Tibial artery (tissue), 4 donors: Measurements from ENCODE around the gene CNOT1.

Experiments used
- DNase-seq, 2 donors: peaks; one replicate each; pipeline ENCODE4 v3.0.0-alpha.2; 2019
- H3K27ac ChIP-seq, 2 donors: fragments of 200-600 bp; sonication (generic) in 1 of 2; 1 replicate in 1 of 2; 2 replicates in 1 of 2; pipeline ENCODE4 v1.5.1; 2018 to 2019; ENCODE audit warnings: mild to moderate bottlenecking in 1 of 2
- H3K27me3 ChIP-seq, 2 donors: fragments of 200-600 bp; sonication (generic) in 1 of 2; one replicate each; pipeline versions ENCODE4 v1.5.1 to v1.6.0; 2016 to 2019
- H3K36me3 ChIP-seq, 3 donors: fragments of 200-600 bp; sonication (generic) in 2 of 3; one replicate each; pipeline ENCODE4 v1.5.1; 2016 to 2019; ENCODE audit warnings: mild to moderate bottlenecking in 2 of 3
- H3K4me1 ChIP-seq, 4 donors: fragments of 200-600 bp; sonication (generic) in 2 of 4; 1 replicate in 3 of 4; 2 replicates in 1 of 4; pipeline ENCODE4 v1.5.1; 2016 to 2019
- H3K4me3 ChIP-seq, 2 donors: fragments of 200-600 bp; sonication (generic) in 1 of 2; 1 replicate in 1 of 2; 2 replicates in 1 of 2; pipeline ENCODE4 v1.5.1; 2018 to 2019; ENCODE audit warnings: mild to moderate bottlenecking in 2 of 2
- H3K9me3 ChIP-seq, 3 donors: fragments of 200-600 bp; sonication (generic) in 1 of 3; one replicate each; pipeline ENCODE4 v1.5.1; 2016 to 2019
- intact Hi-C: fragments of 100-400 bp; cut with DNase I; formaldehyde crosslinking; loops from one replicate; pipeline ENCODE4 v1.15.0; 2023; ENCODE audit warnings: low total_unique reads
- TF ChIP-seq, protein P1 (sequence below), 2 experiments: fragments of 200-600 bp in 1 of 2; fragments of 450-650 bp in 1 of 2; IDR thresholded peaks; one replicate each; pipeline ENCODE4 v1.5.1; 2017 to 2019; ENCODE audit warnings: antibody characterized with exemption in 2 of 2, mild to moderate bottlenecking in 1 of 2, moderate library complexity in 1 of 2

The CNOT1 gene

DNA sequence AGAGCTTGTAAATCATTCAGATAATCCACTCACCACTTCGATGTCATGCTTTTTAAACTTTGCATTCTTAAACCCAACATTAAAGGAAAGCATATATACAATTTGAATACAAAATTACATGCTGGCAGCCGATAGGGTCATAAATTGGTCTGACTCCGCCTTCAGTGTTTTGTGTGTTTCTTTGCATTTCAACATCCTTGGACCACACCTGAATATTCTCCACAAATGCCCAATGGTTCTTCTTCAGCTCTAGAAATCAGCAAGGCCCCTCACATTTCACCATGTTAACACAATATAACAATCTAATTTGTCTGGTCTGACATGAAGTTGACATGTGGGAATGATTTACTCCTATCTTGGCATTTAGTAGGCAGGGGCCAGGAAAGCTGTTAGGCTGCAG lies 97.2 kb downstream of the CNOT1 start:
- no peaks in the 10 kb centered on the region for H3K4me1 ChIP-seq
- H3K27ac ChIP-seq: no peak overlapping the region
- DNase-seq: no peak
- TF ChIP-seq, protein P1, sequence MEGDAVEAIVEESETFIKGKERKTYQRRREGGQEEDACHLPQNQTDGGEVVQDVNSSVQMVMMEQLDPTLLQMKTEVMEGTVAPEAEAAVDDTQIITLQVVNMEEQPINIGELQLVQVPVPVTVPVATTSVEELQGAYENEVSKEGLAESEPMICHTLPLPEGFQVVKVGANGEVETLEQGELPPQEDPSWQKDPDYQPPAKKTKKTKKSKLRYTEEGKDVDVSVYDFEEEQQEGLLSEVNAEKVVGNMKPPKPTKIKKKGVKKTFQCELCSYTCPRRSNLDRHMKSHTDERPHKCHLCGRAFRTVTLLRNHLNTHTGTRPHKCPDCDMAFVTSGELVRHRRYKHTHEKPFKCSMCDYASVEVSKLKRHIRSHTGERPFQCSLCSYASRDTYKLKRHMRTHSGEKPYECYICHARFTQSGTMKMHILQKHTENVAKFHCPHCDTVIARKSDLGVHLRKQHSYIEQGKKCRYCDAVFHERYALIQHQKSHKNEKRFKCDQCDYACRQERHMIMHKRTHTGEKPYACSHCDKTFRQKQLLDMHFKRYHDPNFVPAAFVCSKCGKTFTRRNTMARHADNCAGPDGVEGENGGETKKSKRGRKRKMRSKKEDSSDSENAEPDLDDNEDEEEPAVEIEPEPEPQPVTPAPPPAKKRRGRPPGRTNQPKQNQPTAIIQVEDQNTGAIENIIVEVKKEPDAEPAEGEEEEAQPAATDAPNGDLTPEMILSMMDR (IDR thresholded peaks at IDR 0.05): no peak
- no peak overlapping the region for H3K4me3 ChIP-seq
- intact Hi-C loops: loop anchor here (5.0 kb wide), 1 partner anchor 45 kb away; no protein-coding TSS in a partner anchor
- H3K36me3 ChIP-seq: peaks cover 95 to 96% (median 95%) of the 10 kb centered on the region in 3 donors
- H3K27me3 ChIP-seq: no peaks in the 10 kb centered on the region
- H3K9me3 ChIP-seq: no peaks in the 10 kb centered on the region

DNA sequence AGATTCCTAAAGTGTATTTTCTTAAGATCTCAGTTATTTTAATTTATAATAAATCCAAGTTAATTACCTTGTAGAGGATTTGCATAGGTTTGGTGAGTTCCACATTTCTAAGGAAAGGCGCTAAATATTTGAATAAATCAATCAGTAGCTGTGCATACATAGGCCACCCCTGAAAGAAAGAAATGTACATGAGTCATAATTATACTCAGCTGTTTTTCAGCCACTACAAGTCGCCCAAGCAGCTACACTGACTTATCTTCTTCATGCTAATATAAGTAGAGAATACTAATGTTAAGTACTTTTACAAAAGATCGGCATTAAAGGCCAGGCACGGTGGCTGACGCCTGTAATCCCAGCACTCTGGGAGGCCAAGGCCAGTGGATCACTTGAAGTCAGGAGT lies 99.4 kb downstream of the CNOT1 start:
- intact Hi-C loops: loop anchor here (5.0 kb wide), 1 partner anchor 47 kb away; no protein-coding TSS in a partner anchor
- H3K36me3 ChIP-seq: peaks cover 92 to 96% (median 94%) of the 10 kb centered on the region in 3 donors
- H3K4me3 ChIP-seq: no peak overlapping the region
- TF ChIP-seq, protein P1 (IDR thresholded peaks at IDR 0.05): no peak
- H3K27me3 ChIP-seq: no peaks in the 10 kb centered on the region
- H3K9me3 ChIP-seq: no peaks in the 10 kb centered on the region
- no peaks in the 10 kb centered on the region for H3K4me1 ChIP-seq
- DNase-seq: no peak
- no peak overlapping the region for H3K27ac ChIP-seq

DNA sequence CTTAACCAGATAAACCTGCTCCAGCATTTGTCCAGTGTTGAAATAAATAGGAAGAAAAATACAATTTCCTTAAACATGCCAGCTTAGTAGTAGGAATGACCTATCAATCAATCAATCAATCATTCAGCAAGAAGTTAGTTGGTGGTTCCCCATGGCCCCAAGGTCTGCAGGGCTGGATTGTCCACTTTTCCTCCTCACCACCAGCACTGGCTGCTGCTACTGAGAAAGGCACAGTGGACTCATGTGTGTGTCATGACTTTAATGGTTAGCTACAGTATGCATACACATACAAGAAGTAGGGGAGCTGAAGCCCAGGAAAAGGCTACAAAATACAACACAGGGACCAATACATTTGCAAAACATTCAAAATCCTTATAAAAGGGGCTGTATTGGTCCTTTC lies 109.9 kb downstream of the CNOT1 start:
- peaks cover 70 to 85% (median 79%) of the 10 kb centered on the region in 3 donors for H3K36me3 ChIP-seq
- no peak for DNase-seq
- no peak overlapping the region for H3K4me3 ChIP-seq
- no peaks in the 10 kb centered on the region for H3K27me3 ChIP-seq
- H3K4me1 ChIP-seq: peaks cover 0 to 13% (median 10%) of the 10 kb centered on the region in 4 donors
- H3K9me3 ChIP-seq: no peaks in the 10 kb centered on the region
- TF ChIP-seq, protein P1 (IDR thresholded peaks at IDR 0.05): no peak
- intact Hi-C loops: no loop called here
- H3K27ac ChIP-seq: no peak overlapping the region

DNA sequence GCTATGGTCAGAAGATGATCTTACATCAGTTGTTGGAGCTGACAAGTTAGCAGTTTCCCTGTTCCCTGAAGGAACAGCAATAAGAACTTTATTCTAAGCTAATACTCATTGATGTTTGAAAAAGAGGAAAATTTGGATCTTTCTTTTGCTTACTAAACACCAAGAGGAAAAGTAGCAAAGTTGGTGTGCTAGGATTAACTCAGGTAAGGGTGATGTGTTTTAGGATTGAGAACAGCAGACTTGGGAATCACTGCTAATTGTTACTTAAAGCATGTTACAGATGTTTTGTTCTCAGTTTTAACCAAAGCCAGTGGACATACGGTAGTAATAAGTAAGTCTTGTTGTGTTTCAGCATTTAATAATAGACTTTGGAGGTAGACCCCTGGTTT lies 110.7 kb downstream of the CNOT1 start:
- Histone ChIP-seq H3K4me1 (peaks cover 0 to 19% (median 13%) of the 10 kb centered on the region in 4 donors), H3K4me3 (no peak overlapping the region), H3K9me3 (no peaks in the 10 kb centered on the region), H3K27me3 (no peaks in the 10 kb centered on the region), H3K36me3 (peaks cover 63 to 78% (median 72%) of the 10 kb centered on the region in 3 donors), H3K27ac (no peak overlapping the region)
- intact Hi-C loops: no loop called here
- TF ChIP-seq, protein P1 (IDR thresholded peaks at IDR 0.05): no peak
- no peak for DNase-seq

DNA sequence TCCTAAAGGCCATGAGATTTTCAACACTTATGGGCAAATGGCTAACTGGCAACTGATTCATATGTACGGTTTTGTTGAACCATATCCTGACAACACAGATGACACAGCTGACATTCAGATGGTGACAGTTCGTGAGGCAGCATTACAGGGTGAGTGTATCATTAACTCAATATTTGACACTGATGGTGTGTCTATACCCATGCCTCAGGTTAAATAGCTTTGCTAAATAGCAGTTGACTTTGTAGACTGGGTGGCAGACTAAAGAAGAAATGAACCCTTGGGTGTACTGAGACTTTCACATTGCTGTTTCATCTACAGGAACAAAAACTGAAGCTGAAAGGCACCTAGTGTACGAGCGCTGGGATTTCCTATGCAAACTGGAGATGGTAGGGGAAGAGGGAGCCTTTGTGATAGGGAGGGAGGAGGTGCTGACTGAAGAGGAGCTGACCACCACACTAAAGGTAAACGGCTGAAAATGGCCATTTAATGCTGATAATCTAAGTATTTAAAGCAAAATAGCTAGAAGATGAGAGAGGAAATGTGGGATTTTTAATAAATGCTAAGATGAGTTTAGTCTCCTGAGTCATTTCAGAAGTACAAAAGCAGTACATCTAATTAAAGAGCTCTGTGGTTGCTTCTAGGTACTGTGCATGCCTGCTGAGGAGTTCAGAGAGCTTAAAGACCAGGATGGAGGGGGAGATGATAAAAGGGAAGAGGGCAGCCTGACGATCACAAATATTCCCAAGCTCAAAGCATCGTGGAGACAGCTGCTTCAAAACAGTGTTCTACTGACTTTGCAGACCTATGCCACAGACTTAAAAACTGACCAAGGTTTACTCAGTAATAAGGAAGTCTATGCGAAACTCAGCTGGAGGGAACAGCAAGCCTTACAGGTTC lies 111.3 kb downstream of the CNOT1 start:
- no peak overlapping the region for H3K27ac ChIP-seq
- no peaks in the 10 kb centered on the region for H3K9me3 ChIP-seq
- H3K4me1 ChIP-seq: peaks cover 0 to 19% (median 13%) of the 10 kb centered on the region in 4 donors
- H3K36me3 ChIP-seq: peaks cover 56 to 72% (median 65%) of the 10 kb centered on the region in 3 donors
- no peak for DNase-seq
- TF ChIP-seq, protein P1 (IDR thresholded peaks at IDR 0.05): no peak
- intact Hi-C loops: no loop called here
- H3K27me3 ChIP-seq: no peaks in the 10 kb centered on the region
- no peak overlapping the region for H3K4me3 ChIP-seq
